ENCODE measurements around the gene PTPRN2.
"Not testable (repeated sequence)": the region's sequence is repeated elsewhere in the genome, so short reads cannot be mapped to it uniquely, and the experiment has no call there.

- TF ChIP-seq, protein P1, sequence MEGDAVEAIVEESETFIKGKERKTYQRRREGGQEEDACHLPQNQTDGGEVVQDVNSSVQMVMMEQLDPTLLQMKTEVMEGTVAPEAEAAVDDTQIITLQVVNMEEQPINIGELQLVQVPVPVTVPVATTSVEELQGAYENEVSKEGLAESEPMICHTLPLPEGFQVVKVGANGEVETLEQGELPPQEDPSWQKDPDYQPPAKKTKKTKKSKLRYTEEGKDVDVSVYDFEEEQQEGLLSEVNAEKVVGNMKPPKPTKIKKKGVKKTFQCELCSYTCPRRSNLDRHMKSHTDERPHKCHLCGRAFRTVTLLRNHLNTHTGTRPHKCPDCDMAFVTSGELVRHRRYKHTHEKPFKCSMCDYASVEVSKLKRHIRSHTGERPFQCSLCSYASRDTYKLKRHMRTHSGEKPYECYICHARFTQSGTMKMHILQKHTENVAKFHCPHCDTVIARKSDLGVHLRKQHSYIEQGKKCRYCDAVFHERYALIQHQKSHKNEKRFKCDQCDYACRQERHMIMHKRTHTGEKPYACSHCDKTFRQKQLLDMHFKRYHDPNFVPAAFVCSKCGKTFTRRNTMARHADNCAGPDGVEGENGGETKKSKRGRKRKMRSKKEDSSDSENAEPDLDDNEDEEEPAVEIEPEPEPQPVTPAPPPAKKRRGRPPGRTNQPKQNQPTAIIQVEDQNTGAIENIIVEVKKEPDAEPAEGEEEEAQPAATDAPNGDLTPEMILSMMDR (IDR thresholded peaks at IDR 0.05), result not testable (repeated sequence)
- not testable (repeated sequence) for TF ChIP-seq REST (IDR thresholded peaks at IDR 0.05; ENCODE audit: insufficient read depth in 1 of 2, low read depth in 2 of 2, low read length in 1 of 2); SIN3A (IDR thresholded peaks at IDR 0.05; ENCODE audit: borderline replicate concordance, insufficient read depth, low read depth, low read length)
Measured at GRCh38 chr7:158203948-158204347, 383.7 kb downstream of the PTPRN2 start.
